Activated CD4-positive, CD25-positive, alpha-beta regulatory T cell treated with anti-CD3 and anti-CD28 coated beads, Interleukin-2, amount 50 U/mL, for 16 hours (primary cell): ENCODE measurements around the gene SUCNR1.
"Not testable (repeated sequence)": the region's sequence is repeated elsewhere in the genome, so short reads cannot be mapped to it uniquely, and the experiment has no call there.

Source experiments
- DNase-seq: peaks from one replicate; pipeline ENCODE4 v3.0.0-alpha.2; 2020; ENCODE audit warnings: low read depth, low spot score

SUCNR1 gene, protein sequence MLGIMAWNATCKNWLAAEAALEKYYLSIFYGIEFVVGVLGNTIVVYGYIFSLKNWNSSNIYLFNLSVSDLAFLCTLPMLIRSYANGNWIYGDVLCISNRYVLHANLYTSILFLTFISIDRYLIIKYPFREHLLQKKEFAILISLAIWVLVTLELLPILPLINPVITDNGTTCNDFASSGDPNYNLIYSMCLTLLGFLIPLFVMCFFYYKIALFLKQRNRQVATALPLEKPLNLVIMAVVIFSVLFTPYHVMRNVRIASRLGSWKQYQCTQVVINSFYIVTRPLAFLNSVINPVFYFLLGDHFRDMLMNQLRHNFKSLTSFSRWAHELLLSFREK

DNA sequence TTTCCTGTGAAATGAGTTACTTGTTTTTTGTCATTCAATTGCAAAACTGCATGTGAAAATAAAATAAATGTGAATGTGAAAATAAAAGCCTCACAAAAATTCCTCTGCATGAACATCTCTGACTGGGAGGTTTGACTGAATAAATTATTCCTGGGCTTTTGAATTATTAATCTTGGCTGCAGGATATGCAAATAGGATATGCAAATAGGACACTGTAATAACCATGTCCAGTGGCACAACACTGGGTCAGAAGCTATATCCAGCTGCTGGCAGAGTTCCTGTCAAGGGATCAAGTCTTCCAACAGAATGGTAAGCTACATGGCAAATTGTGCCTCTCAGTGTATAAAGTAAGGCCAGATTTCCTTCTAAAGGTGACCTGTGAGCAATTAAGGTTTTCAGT lies at the start of gene SUCNR1:
TSS of gene SUCNR1 (plus strand) at position 246 of the 400 bp plus-strand sequence. CDS start 6,250 bp downstream, outside the sequence.
- DNase-seq, result no peak

DNA sequence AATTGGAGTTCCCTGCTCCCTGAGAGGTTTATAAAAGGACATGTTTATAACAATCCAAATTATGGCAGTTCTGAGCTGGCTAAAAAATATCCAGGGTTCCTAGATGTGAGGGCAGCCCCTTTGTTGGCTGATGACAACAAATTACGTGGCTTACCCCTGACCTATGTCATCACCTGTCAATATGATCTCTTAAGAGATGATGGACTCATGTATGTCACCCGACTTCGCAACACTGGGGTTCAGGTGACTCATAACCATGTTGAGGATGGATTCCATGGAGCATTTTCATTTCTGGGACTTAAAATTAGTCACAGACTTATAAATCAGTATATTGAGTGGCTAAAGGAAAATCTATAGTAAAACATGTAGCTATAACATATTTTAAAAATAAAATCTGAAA lies 45.6 kb upstream of the SUCNR1 start:
- no peak for DNase-seq

GRCh38 chr3:151835751-151836525 lies 37.5 kb upstream of the SUCNR1 start:
- no peak for DNase-seq

- no peak for DNase-seq
Measured at GRCh38 chr3:151837057-151837456, 36.4 kb upstream of the SUCNR1 start.

DNA sequence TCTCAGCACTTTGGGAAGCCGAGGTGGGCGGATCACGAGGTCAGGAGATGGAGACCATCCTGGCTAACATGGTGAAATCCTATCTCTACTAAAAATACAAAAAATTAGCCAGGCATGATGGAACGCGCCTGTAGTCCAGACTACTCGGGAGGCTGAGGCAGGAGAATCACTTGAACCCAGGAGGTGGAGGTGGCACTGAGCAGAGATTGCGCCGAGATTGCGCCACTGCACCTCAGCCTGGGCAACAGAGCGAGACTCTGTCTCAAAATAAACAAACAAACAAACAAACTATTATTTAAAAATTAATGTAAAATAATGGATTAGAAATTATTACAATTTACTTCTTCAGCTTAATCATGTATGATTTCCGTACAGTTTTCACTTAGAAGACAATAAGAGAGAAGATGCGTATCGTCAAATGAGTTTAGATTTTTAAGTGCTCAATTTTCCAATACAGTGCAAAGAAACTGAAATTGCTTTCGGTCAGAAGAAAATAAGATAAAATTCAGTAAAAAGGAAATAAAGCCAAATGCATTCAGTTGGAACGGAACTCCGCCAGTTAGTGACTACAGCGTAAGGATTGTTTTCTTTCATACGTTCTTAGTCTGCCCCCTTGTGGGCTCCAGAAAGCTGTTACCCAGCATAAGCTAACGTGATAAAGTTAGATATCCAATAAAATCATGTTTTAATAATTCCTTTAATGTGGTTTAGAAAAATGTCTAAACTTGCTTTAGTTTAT lies 34.7 kb upstream of the SUCNR1 start:
- no peak for DNase-seq

- no peak for DNase-seq
Measured at GRCh38 chr3:151839313-151839631, 34.2 kb upstream of the SUCNR1 start.

DNA sequence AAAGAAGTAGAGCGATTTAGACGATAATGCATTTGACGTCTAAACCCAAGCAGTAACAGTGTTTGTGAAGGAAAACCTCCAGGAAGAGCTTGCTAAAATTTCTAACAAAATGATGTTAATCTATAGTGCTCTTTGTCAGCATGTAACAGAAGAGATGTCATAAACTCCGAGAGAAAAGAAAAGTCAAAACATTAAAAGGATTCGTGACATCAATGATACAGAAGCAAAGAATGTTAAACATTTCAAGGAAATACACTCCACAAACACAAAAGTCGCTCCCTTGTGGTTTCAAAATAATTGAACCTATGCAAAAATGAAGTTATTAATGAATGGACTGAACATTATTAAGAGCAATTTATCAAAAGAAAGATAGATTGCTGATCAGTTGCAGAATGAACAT lies 31.6 kb upstream of the SUCNR1 start:
- no peak for DNase-seq

DNA sequence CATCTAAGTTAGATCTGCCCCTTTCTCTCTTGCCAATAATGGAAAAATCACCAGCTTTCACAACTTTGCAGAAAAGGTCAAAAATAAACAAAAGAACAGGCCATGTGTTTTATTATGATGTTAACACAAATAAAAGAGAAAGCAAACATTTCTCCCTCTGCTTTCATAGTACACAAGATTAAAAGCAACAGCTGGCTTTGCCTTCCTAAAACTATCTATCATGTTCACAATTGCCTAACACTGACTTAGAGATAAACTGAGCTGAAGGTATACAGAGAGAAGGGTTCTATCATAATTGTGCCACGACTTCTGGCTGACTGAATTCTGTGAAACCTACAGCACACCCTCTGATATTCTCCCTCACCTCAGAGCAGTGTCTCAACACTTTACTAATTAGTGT lies 30.2 kb upstream of the SUCNR1 start:
- DNase-seq, result no peak

DNA sequence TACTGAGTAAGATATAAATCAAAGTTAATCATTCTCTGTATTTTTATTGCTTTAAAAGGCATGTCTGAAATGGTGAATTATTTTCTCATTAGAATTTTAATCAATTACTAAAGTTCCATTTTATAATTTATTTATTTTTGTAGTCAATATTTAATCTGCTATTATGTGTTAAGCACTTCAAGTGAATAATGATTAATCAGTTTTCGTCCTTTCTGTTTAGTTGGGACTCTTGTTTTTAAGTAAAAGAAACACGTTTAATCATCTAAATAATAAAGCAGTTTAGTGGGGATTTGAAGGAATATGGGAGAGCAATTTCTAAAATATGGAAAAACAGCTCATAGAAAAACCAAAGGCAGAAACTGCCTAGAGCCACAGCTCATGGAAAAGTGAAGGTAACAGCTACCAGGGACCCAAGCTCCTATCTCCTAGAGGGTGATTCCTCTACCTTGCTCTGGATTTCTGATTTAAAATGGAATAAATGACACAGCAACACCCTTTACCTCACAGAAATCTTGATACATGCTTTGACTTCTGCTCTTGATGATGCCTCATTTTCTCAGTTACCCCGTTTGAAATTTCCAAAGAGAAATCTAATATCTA lies 28.0 kb upstream of the SUCNR1 start:
- DNase-seq, result no peak

GRCh38 chr3:151850065-151850464 lies 23.4 kb upstream of the SUCNR1 start:
- DNase-seq, result not testable (repeated sequence)

DNA sequence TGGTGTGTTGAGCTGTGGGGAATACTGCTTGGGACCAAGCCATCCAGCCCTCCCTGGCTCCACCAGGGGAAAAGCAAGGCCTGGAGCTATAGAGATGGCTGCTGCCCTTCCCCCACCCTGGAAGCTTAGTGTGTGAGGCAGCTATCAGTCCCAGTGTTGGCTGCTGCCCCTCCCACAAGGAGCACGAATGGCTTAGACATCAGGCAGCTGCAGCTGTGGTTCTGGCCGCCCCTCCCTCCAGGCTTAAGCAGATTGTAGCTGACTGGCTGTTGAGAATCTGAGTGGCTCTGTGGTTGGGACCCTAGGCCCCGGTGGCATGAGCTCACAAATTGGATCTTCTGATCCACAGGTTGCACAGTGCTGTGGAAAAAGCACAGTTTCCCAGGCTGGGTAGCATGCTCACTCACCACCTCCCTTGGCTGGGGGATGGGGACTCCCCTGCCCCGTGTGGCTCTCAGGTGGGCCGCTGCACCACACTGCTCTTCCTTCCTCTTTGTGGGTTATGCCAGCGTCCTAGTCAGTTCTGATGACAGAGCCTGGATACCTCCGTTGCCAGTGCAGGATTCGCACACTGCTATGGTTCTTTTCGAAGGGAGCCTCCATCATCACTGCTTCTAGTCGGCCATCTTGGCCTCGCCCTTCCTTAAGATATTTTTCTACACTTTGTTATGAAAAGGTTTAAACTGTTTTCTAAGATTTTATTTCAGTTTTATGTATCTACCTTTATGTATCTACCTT lies 21.2 kb upstream of the SUCNR1 start:
- DNase-seq, result no peak

DNA sequence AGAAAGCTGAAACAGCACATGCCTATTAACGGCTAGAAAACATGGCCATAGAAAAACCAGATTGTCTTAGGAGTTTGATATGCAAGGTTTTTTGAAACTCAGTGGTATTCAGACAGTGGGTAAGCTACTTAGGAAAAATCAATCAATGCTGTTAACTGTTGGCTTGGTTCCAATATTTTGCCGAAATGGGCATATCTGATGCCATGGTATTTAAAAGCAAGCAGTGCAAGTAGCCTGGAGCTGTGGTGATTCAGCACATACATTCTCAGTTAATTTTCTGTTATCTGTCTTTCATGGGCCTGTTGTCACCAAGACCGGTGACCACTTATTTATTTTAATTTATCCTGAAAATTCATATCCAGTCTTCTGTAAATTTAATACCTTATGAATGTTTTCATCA lies 17.3 kb upstream of the SUCNR1 start:
- no peak for DNase-seq

GRCh38 chr3:151856641-151857040 lies 16.8 kb upstream of the SUCNR1 start:
- no peak for DNase-seq

DNA sequence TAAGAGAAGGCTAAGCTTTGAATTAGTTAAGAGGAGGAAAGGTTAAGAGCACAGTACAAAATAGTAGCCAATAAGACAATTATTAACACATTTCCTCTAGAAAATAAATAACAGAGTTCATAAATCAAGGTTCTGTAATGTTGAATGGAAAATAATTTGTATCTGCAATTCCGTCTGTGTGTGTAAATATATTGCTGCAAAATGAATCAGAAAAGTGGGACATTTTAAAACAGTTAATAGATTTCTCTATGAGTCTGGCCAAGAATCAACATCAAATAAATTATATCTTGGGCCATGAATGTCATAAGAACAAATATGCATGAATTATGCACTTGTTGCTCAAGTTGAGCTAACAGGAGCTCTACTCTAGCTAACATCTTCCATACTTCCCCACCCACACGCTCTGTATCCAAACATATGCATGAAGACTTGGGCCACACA lies 14.2 kb upstream of the SUCNR1 start:
- DNase-seq, result no peak

GRCh38 chr3:151859905-151860304 lies 13.5 kb upstream of the SUCNR1 start:
- no peak for DNase-seq

- no peak for DNase-seq
Measured at GRCh38 chr3:151863611-151864010, 9.8 kb upstream of the SUCNR1 start.

DNA sequence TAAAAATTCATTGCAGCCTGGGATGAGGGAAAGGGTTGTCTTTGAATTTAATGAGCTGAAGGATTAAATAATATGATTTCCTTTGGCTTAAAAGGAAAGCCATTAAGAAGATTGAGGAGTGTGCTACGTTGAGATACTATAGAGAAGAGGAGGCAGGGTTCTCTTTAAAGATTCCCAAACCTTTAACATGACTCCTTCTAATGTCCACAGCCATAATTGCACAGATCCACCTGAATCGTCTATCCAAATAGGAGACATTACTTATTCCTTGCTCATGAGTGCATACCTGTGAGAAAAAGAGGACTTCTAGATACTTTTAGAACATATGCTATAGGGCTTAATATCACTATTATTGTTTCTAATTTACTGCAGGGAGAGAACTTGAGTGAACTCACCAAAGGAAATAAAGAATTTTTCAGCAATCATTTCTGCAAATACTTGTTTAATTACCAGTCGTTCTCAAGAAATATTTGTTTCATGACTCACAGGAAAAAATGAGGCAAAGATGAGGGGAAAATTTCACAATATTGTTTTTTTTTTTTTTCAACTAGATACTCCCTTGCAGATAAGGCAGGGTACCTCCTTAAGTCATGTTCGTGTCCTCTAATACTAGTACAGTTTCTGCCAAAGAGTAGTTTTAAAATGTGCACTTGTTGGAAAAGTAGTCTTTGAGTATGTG lies 8.9 kb upstream of the SUCNR1 start:
- no peak for DNase-seq

- DNase-seq, result no peak
Measured at GRCh38 chr3:151866711-151867410, 6.6 kb upstream of the SUCNR1 start.

DNA sequence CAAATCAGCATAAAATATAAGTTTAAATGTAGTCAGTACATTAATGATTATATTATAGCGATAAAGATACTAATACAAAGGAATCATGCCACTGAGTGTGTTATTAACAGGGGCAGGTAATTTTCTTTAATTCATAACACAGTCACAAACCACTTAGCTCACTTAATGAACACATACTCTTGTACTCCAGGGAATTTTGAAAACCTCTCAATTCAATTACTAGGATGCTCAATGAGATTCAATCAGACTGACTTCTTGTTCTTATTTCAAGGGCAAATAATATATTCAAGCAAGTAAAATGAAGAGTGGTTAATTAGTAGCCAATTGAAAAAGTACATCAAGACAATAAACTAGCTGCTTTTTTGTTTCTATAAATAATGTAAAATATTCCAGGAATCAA lies 5.8 kb upstream of the SUCNR1 start:
- DNase-seq, result no peak

DNA sequence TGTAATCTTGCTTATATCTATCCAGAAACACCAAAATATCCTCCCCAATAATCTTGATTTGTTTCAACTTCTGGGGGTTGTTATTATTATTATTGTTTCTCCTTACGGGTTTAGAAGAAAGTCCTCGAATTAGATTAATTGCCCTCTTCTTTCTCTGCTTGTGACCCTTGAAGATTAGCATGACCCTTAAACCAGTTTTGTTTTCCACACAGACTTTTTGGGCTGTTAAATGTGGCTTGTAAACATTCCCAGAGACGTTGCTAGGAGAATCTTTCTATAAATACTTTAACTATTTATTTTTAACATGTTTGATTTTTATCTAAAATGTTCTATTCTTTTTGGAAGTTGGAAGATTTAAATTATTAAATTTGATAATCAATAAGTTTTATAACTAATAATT lies 4.3 kb upstream of the SUCNR1 start:
- no peak for DNase-seq
